GM19025 (cell line): ENCODE measurements around the gene POLK.
"Not testable (repeated sequence)": the region's sequence is repeated elsewhere in the genome, so short reads cannot be mapped to it uniquely, and the experiment has no call there.

Experiments
- ATAC-seq: cut with Tn5 transposase; IDR thresholded peaks from one replicate; pipeline ENCODE4 v1.9.1; 2021; ENCODE audit warnings: mild to moderate bottlenecking, low read depth, moderate library complexity; ENCODE audit not compliant: unreplicated experiment

Gene POLK

GRCh38 chr5:75511435-75512382 lies at the start of gene POLK, which contains the start of gene CERT1:
Gene POLK, plus strand, starts transcription at chr5:75511891.
Gene CERT1, minus strand, starts transcription at chr5:75511629. Its CDS starts 422 bp downstream, at chr5:75511207.
- peak; percentile 88 for ATAC-seq

GRCh38 chr5:75463726-75464125 lies 48.0 kb upstream of the POLK start:
- no peak for ATAC-seq

GRCh38 chr5:75465480-75465879 lies 46.2 kb upstream of the POLK start:
- no peak for ATAC-seq

GRCh38 chr5:75466006-75466716 lies 45.5 kb upstream of the POLK start:
- ATAC-seq: no peak

- no peak for ATAC-seq
Measured at GRCh38 chr5:75468593-75468992, 43.1 kb upstream of the POLK start.

GRCh38 chr5:75469017-75469416 lies 42.7 kb upstream of the POLK start:
- no peak for ATAC-seq

- ATAC-seq: no peak
Measured at GRCh38 chr5:75471193-75471592, 40.5 kb upstream of the POLK start.

GRCh38 chr5:75472973-75473372 lies 38.7 kb upstream of the POLK start:
- no peak for ATAC-seq

GRCh38 chr5:75473463-75473862 lies 38.2 kb upstream of the POLK start:
- no peak for ATAC-seq

- ATAC-seq: no peak
Measured at GRCh38 chr5:75475364-75475763, 36.3 kb upstream of the POLK start.

GRCh38 chr5:75481024-75481423 lies 30.7 kb upstream of the POLK start:
- no peak for ATAC-seq

- ATAC-seq: no peak
Measured at GRCh38 chr5:75482482-75482881, 29.2 kb upstream of the POLK start.

- no peak for ATAC-seq
Measured at GRCh38 chr5:75484605-75485004, 27.1 kb upstream of the POLK start.

- not testable (repeated sequence) for ATAC-seq
Measured at GRCh38 chr5:75489847-75490246, 21.8 kb upstream of the POLK start.

- ATAC-seq: no peak
Measured at GRCh38 chr5:75491621-75492020, 20.1 kb upstream of the POLK start.

GRCh38 chr5:75496026-75496425 lies 15.7 kb upstream of the POLK start:
- no peak for ATAC-seq

GRCh38 chr5:75498208-75498777 lies 13.4 kb upstream of the POLK start:
- no peak for ATAC-seq

- not testable (repeated sequence) for ATAC-seq
Measured at GRCh38 chr5:75498875-75499274, 12.8 kb upstream of the POLK start.

GRCh38 chr5:75505112-75505511 lies 6.6 kb upstream of the POLK start:
- ATAC-seq: not testable (repeated sequence)

- ATAC-seq: no peak
Measured at GRCh38 chr5:75507841-75508240, 3.9 kb upstream of the POLK start.

- ATAC-seq: no peak
Measured at GRCh38 chr5:75509546-75509945, 2.1 kb upstream of the POLK start.
